ENCODE data around the gene RELN.

The RELN gene

DNA sequence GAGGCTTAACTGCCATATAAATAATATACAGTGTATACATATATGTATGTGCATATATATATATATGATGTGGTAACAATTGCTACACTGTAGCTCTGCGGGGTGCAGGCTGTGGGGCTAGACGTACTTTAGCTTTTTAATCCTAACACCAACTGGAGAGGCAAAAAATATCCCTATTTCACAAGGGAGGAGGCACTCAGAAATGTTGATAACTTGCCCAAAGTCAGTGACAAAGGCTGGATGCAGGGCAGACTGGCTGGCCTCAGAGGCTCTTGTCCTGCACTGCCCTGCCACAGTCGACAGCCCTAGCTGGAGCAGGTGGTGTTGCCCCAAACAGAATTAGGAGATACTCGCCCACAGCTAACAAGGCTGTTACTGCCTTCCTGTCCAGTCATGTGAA, 1.5 kb upstream of the RELN start:
- no peak for DNase-seq

DNA sequence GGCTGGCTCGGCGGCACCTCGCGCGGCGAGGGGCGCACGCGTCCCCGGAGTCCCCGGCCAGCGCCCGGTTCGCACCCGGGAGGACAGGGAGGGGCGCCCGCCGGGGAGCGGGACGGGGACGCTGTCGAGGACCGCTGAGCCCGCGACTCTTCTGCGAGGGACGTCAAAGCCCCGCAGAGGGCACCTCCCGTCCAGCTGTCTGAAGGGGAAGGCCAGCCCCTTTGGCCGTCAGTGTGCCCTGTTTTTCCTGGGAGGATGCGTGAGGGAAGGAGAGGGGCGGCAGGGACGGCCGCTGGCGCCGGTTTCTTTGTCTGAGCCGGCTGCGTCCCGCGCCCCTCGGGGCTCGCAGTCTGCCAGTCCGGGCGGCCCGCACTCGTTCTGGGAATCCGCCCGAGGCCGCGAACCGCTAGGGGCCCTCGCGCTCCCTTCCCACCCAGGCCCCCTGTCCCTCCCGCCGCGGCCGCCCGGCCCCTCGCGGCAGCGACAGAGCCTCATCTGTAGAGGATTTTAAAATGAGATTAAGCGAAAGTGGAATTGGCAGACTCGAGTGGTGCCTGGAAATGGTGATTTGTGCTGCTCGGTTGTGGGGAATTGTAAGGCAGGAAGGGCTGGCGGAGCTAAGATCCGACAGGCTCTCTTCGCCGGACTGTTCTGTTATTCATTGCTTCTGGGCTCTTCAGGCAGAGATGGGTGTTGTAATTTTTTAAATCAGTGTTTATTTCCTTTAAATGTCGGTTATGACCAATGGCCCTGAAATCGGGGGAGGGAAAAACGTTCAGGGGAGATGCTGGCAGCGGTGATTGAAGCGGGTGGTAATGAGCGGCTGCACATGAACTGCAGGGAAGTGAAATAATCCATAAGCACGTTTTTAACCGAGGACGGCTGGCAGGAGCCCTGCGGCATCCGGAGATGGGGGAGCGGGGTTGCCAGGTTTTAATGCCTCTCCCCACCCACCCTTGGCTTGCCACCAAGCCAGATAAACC, 618 bp upstream of the RELN start:
- DNase-seq, result peak in 1 of 51 donors; percentile 48

DNA sequence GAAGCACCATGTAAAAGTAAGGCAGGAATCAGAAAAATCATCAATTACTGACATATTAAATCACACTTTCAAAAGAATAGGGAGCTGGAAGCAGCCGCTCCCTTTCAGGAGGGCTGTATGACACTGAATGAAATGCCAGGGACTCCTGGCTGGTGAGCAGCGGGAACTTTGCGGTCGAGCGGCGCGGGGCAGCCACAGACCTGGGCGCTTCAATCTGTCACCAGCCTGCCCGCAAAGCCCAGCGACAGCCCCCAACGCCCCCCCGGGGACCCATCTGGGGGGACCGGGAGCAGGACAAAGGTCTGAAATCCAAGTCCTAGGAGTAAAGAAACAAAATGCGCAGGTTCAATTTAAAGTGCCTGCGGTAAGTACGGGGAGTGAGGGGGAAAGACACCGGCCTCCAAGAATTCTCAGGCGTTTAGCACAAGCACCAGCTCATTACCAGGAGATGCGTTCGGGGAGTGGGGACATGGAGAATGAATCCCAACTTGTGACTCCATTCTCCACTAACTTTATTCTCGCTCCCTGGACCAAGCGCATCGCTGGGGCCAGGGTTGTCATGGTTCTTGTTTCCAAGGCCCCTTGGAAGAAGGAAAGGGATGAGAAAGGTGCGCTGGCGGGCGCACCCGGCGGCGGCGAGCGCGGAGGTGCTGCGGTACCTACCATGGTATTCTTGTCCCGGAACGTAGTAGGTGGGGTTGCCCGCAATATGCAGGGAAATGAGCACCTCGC, 824 bp downstream of the RELN start:
- no peak for DNase-seq

DNA sequence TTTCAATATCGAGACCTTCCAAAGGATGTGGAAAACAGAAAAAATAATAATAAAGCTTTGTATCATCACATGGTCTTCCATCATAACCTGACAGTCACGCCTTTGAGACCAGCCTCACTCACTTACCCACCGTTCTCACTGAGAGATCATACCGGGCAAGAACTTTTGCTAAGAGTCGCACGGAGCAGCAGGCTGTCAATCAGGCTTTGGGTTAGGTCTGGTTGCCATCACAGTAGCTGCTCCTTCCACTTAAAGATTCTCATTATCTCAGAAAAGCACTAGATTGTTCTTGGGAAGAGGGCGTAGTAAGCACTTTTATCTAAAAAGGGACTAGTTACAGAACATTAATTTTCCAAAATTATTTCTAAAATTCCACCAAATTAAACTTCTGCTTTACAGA, 2.0 kb downstream of the RELN start:
- no peak for DNase-seq

DNA sequence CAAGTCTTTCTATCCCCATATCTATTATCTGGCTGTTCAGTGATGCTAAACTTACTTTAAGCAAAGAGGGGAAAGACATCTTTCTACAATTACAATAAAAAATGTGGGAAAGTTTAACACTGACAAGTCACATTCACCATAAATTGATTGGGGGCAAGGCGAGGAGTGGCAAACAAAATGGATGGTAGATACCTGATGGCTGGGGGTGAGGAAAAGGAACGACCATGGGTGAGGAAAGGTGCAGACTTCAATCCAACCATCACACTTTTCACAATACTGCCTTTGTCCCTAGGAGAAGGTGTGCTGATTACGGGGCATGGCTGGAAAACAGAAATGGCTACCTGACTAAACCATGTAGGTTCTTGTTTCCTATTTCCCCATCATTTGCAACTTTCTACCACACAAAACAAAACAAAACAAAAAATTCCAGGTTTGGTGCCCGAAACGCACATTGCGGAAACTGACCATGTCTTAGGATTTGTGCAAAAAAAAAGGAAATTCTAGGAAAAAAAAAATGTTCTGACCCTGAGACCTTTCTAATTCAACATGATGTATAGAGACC, 3.8 kb downstream of the RELN start:
- DNase-seq, result no peak

DNA sequence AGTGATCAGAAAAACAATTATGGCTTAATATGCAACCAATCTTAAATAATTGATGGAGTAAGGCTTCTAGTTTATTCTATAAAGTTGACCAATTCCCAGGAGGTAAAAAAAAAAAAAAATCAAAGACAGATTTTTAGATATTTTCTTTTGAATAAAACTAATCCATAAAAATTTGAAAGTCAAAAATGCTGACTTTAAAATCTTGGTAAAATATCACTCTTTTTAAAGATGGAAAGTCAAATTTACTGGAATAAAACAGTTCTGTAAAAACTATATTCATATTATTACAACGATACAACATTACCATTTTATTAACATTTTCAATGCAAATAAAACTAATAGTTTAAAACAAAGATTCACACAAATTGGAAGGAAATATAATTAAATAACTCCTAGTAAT, 5.4 kb downstream of the RELN start:
- no peak for DNase-seq

DNA sequence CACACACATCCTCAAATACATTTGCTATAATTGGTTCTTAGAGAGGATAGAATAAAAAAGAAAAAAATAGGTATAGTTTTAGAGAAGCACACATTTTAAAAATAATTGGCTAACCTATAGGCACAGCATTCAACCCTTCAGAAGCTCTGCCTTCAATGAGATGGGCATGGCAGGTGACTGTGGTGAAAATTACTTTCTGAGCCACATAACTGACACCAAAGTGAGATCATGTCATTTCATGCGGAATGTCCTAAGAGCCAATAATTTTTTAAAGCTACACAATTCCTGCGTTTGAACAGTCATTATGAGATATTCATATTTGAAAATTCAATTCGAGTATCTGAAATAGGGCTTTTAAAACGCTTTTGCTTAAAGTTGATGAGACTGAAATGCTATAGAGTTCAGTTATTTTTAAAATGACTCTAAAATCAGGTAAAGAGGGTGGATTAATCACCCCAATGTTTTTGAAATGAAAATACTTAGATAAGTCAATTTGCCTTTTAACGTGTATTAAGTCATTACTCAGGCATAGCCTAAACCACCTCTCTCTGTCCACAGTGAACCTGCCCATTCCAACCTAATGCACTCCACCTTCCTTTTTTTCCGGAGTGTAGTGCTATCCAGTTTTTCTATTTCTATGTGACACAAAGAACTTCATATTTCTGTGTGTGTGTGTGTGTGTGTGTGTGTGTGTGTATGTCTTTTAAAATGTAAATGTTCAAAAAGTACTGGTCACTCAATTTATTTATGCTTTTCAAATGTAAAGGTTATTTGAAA, 6.1 kb downstream of the RELN start:
- DNase-seq, result no peak

DNA sequence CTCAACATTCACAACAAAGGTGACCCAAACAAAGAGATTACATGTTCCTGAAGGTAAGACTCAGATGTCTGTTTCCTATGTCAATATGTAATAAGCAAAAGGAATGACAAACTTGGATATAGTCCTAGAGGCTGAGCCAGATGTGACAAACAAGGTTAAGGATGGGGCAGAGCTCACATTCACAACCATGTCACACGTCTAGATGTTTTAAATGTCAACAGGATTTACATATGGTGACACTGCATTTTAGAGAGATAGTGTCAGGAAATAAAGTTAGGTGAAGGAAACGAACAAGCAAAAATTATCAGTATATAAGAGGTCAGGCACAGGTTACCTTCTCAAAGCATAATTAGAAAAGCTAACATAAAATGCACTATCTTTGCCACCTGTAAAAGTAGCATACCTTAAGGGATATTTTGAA, 8.4 kb downstream of the RELN start:
- DNase-seq, result no peak

DNA sequence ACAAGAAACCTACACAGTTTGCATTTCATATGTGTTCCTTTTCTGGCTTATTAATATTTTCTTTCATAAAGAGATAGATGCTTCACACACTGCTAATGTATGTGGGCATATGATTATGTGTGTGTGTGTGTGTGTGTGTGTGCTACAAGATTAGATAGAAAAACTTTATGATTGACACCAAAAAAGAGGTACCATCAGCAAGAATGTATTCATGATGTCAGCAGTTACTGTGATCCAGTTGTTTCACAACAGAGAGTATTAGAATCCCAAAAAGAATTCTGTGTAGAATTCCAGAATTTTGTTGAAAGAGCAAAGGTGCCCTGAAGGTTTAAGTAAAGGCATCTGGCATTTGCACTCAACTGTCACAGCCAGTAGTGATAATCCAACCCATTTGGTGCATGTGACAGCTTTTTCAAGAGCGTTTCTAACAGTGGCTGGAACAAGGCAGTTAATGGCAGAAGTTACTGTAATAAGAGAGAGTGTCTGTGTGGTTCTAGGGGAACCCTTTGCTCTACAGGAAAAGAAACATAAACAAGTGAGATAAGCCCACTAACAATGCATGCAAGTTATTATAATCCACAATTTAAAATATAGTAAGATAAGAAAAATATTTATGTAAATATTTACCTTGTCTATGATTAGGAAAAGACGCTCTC, 16.6 kb downstream of the RELN start:
- DNase-seq, result no peak

DNA sequence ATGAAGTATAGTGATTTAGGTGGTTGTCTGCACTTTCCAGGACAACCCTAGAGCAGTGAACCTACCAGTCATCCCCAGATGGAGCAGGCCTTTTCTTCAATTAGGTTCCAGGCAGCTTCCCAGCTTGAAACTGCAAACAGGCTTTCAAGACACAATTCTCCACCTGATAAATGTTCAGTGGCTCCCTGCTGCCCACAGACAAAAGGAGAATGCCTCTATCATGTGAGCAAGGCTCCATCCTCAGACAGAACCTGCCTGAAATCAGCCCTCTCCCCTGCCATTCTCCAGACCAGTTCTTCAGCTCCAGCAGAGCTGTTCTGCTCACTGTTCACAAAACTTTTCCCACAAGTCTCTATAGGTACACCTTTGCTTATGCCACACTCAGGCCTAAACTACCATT, 22.1 kb downstream of the RELN start:
- DNase-seq, result no peak

DNA sequence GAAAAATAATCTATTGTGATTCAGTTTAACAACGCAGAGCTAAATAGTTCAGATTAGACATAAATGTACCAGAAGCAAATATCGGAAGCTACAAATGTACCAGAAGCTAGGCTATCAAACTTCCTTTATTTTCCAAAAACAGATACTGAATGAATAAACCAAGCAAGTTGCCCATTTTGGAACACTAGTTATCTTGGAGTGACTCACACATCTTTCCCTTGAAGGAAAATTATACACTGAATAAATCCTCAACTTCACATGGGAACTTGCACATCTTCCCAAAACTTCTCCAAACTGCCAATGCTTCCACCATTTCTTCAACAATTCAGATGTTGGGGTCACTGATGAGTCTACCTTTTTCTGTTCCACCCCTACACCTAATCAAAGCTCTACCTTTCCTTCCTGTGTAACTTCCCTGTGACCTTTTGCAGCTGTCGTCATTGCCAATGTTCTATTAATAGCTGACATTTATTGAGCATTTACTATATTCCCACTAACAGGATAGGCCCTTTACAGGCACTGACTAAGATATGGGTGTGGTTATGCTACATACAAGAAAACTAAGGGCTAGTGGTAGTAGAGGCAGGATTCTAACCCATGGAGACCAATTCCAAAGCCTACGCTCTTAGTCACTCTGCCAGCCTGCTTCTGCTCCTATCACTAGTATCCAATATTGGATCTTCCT, 22.7 kb downstream of the RELN start:
- DNase-seq, result no peak

DNA sequence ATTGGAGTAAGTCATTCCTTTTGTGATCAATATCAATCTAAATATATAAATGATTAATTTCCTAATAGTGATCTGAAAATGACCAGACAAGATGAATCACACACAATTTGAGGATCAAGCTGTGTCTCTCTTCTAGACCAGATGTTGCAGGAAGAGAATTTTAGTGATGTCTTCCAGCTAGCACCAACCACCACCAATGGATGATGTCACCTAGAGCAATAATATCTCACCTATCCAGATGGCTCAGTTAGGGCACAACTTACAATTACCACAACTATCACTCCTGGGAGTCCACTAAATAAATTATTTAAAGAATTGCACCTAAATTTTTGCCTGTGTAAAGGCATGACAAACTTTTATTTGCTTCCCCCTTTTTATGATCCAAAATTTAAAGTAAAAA, 25.2 kb downstream of the RELN start:
- no peak for DNase-seq

DNA sequence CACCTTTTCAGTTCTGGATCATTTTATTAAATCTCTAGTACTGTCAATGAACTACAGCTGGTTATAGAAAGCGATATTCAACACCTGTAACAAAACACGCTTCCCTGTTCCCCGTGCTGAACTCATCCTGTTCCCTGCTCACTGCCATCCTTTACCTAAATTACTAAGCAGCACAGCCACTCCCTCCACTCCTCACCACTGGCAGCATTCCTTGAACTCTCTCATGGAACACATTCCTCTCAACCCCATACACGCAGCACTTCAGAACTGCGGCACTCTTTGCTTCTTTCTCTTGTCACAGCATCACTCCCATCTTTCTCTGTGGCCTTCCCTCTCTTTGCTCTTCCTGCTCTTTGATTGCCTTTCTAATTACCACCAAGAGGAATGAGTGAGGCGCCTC, 27.4 kb downstream of the RELN start:
- no peak for DNase-seq

DNA sequence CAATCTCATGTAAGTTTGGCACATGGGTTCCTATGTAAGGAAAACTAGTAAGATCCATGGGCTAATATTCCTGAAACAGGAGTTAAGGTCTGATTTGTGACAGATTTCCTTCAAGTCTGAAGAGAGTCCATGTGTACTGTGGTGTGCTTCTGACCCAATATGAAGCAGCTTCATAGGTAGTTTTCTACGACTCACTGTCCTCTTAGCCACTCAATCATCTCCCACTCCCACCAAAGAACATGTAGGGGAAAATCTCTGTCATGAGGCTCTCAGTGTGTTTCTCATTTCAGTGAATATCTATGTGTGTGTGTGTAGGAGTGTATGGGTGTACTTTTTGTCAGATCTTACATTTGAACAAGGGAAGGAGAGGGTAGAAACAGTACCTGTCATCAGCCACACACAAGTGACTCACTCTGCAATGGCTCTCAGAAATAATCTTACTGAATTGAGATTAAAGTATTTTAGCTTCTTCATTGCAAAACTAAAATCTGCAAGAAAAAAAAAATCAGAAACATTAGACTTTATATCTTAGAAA, 31.1 kb downstream of the RELN start:
- DNase-seq, result peak in 1 of 51 donors; percentile 23

DNA sequence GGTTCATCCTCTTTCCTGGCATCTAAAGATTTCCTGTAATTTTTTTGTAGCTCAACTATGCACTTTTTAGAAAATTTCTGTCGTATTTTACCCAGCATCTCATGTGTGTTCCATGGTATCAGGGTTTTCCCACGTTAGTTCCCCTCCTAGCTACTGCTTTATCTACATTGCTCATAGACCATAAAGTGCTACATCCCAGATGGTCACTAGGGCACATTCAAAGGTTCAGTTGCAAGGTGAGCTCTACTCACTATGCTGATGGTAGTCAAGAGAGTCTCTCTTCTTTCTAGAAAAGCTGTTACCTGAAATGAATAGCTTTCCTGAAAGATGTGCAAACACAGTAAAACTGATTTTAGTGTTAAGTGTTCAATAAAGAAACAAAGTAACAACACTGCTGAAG, 33.5 kb downstream of the RELN start:
- DNase-seq, result no peak

DNA sequence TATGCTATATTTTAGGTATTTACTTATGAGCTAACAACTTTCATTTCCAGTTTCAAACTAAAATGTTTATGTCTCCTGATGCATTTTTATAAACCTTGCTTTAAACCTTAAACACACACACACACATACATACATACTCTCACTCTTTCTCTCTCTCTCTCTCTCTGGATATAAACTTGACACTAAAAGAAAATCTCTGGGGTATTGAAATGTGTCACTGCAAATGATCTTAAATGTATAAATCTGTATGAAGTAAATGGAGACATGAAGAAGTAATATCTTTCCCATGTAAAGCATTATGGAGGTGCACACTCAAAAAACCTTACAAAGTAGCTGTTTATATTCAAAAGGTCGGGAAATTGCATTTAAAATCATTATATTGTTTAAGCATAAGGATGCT, 37.0 kb downstream of the RELN start:
- DNase-seq, result no peak

DNA sequence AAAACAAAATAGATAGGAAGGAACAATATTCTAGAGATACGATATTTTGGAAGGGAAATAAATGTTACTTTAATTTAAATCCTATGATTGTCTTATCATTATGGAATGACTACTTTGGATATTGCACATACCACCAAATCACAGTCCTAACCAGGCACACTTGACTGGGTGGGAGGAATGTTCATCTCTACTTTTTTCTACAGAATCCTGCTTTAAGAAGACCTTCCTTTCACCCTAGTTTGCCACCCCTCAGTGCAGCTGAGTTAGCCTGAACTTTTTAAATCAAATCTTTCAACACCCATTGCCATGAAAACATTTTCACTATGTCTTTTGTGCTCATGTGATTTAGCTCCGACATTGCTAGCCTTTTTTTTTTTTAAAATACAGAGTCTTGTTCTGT, 38.1 kb downstream of the RELN start:
- no peak for DNase-seq

DNA sequence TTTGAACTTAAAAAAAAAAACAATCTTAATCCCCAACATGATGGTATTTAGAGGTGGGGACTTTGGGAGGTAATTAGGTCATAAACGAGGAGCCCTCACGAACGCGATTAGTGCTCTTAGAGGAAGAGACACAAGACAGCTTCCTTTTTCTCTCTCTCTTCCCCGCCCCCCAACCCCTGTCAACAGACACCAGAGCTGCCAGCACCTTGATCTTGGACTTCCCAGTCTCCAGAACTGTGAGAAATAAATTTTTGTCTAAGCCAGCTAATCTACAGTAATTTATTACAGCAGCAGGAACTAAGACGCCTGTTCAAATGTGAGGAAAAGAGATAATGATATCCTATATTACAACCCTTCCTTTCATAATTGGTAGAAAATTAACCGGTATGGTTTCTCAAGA, 40.1 kb downstream of the RELN start:
- no peak for DNase-seq

DNA sequence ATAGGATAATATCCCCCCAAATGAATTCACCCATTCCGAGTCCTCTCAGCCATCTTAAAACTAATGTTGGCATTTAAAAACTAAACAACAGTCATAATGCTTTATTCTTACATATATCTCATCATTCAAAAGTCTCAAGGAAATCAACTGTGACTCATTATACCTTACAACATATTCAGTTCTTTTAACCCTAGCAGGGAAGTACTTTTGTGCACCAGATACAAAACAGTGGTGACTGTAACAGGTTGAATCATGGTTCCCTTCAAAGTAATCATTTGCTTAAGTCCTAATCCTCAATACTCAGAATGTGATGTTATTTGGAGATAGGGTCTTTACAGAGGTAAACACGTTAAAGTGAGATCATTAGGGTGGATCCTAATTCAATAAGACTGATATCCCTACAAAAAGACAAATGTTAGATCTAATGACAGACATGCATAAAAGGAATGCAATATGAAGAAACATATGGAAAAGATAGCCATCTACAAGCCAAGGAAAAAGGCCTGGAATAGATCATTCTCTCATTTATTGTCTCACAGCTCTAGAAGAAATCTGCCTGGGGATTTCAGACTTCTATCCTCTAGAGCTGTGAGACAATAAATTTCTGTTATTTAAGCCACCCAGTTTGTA, 42.3 kb downstream of the RELN start:
- no peak for DNase-seq

Data from hypothalamus (tissue), 51 donors.